Motor neuron (in vitro differentiated cells): Measurements from ENCODE around the gene TMEM245. TPM values are rescaled to one million over a fixed set of nuclear protein-coding genes. Genes with fewer than 3 reads are reported as not detected.
"Not testable (repeated sequence)": the region's sequence is repeated elsewhere in the genome, so short reads cannot be mapped to it uniquely, and the experiment has no call there.

Experiments
- ATAC-seq, 8 experiments: fragments of 200-7000 bp; cut with Tn5 transposase; replicated peaks in 6 of 8; 2 replicates each; pipeline ENCODE4 v1.8.0; 2021; ENCODE audit warnings: mild to moderate bottlenecking in 8 of 8, moderate library complexity in 8 of 8
- H3K27ac ChIP-seq, 2 donors: fragments of 250-450 bp; sonication (Bioruptor Pico); 2 replicates each; pipeline ENCODE4 v1.9.0; 2021; ENCODE audit warnings: antibody characterized with exemption in 2 of 2, mild to moderate bottlenecking in 2 of 2, moderate library complexity in 1 of 2
- H3K4me1 ChIP-seq, 2 donors: fragments of 250-450 bp; sonication (Bioruptor Pico); replicated peaks in 1 of 2; 2 replicates each; pipeline ENCODE4 v1.6.1; 2021; ENCODE audit warnings: antibody characterized with exemption in 2 of 2, mild to moderate bottlenecking in 2 of 2, moderate library complexity in 1 of 2
- H3K4me3 ChIP-seq, 5 donors: fragments of 250-450 bp; sonication (Bioruptor Pico); 2 replicates each; pipeline ENCODE4 v1.9.0; 2021; ENCODE audit warnings: antibody characterized with exemption in 5 of 5, mild to moderate bottlenecking in 5 of 5, moderate library complexity in 4 of 5
- WGBS, 10 experiments: fragments of 450-650 bp; shearing (Covaris generic); methylation state at CpG; one replicate each; pipeline ENCODE4 v1.0.0; 2022; 5-methylcytosine and 5-hydroxymethylcytosine counted together
- in situ Hi-C, 9 experiments: fragments of 400-800 bp; cut with MboI; loops; one replicate each; pipeline ENCODE4 v1.15.0; 2021; ENCODE audit warnings: low sequenced_read_pairs in 9 of 9, low pct_unique_long_range_greater_than_20kb in 2 of 9; ENCODE audit not compliant: unreplicated experiment in 9 of 9
- total RNA-seq, 8 experiments: library from RNA; unstranded; fragments of 300-600 nt; gene quantifications; 2 replicates each; pipeline versions ENCODE4 v1.2.3 to v1.2.4, GENCODE V29; 2022

Gene TMEM245
- total RNA-seq, 8 experiments from 2014 or later, result 18.1 to 53.1 (median 30.7) TPM

GRCh38 chr9:109150925-109151545 lies 31.3 kb upstream of the TMEM245 start:
- WGBS, 10 experiments, result 68 to 100% (median 92%) methylated on average over 1 to 3 of the region's 3 CpGs; no CpG with 5 or more reads in 6 of the 10 experiments
- no peak overlapping the region for H3K4me3 ChIP-seq
- H3K27ac ChIP-seq, result no peak overlapping the region
- in situ Hi-C loops, result no loop called here
- no peaks in the 10 kb centered on the region for H3K4me1 ChIP-seq
- ATAC-seq, result no peak

DNA sequence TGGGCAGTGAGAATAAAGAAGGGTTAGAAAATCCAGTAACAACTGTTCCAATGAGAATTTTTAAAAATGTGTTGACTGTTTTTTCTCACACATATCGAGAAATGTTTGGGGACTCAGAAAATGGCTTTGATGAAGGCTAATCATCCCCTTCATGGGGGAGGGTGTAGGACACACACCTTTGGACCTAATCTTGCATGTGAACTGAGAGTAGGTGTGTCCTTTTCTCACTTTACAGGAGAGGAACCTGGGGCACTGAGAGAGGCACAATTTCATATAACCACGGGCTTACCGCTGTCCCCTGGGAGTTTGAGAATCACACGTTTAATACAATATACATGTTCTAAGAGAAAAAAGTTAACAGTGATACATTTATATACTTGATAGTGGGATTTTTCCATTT lies 30.0 kb upstream of the TMEM245 start:
- in situ Hi-C loops, result no loop called here
- ATAC-seq, result no peak
- H3K4me3 ChIP-seq, result no peak overlapping the region
- no peaks in the 10 kb centered on the region for H3K4me1 ChIP-seq
- no peak overlapping the region for H3K27ac ChIP-seq
- 33 to 100% (median 77%) methylated on average over 1 to 4 of the region's 4 CpGs for WGBS, 10 experiments

DNA sequence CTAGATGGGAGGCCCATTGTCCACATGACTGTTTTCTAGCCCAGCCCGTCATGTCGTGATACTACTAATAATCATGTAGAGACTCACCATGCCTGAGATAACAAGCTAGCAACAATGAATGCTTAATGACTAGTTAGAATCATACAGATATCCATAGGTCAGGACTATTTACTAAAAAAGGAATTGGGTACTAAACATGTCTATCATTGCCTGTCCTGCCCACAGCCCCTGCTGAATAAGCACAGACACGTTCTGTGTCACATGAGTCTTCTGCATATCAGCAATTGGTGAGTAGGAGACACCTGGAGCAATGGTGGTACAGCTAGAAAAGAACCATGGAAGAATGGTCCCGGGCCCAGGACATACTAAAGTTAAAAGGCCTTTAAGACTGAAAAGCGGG lies 29.3 kb upstream of the TMEM245 start:
- in situ Hi-C loops, result no loop called here
- no peak overlapping the region for H3K27ac ChIP-seq
- H3K4me3 ChIP-seq, result no peak overlapping the region
- no peaks in the 10 kb centered on the region for H3K4me1 ChIP-seq
- no peak for ATAC-seq
- 20 to 100% (median 86%) methylated on average over 1 to 5 of the region's 5 CpGs; no CpG with 5 or more reads in 2 of the 10 experiments for WGBS, 10 experiments

DNA sequence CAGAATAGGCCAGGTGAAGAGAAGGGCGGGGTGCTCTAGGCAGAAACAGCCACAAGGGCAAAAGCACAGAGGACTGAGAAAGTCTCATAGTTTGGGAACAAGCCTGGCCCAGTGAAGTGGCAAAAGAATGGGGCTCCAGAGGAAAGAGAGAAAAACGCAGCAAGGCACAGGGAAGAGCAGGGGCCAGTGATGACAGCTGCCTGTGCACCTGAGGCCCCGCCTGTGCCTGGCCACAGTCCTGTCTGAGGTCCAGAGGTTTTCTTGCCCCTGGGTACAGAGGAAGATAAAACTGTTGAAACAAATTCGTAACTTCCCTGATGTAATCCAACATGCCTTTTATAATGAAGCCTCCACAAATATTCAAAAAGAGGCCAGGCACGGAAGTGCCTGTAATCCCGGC lies 25.3 kb upstream of the TMEM245 start:
- no peak for ATAC-seq
- in situ Hi-C loops, result no loop called here
- no peak overlapping the region for H3K27ac ChIP-seq
- no peak overlapping the region for H3K4me3 ChIP-seq
- no peaks in the 10 kb centered on the region for H3K4me1 ChIP-seq
- 0 to 100% (median 93%) methylated on average over 1 to 5 of the region's 6 CpGs; no CpG with 5 or more reads in 3 of the 10 experiments for WGBS, 10 experiments

GRCh38 chr9:109143881-109144562 lies 24.3 kb upstream of the TMEM245 start:
- 0 to 100% (median 74%) methylated on average over 1 to 5 of the region's 5 CpGs; no CpG with 5 or more reads in 2 of the 10 experiments for WGBS, 10 experiments
- peak in 3 of 8 experiments; percentile 81 to 97 (median 96) for ATAC-seq
- in situ Hi-C loops, result no loop called here

DNA sequence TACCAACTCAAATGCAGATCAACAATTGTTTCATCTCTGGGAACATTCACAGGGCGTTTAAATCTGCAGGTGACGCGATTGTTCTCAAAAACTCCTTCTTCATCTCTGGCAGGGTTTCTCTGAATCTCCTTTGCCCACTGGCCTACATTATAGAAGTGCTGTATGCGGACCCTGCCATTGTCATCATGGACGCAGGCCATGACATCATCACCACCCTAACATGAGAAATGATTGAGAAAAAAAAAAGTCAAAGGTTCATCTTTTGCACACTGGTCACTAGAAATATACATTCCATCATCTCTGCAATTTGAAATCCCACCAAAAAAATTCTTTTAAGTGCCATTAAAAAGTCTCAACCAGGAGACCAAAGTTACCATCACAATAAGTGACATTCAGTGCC lies 21.6 kb upstream of the TMEM245 start:
- WGBS, 10 experiments, result 59 to 100% (median 97%) methylated on average over 2 to 5 of the region's 5 CpGs; no CpG with 5 or more reads in 3 of the 10 experiments
- no peak overlapping the region for H3K4me3 ChIP-seq
- H3K4me1 ChIP-seq, result no peaks in the 10 kb centered on the region
- no peak overlapping the region for H3K27ac ChIP-seq
- no peak for ATAC-seq
- in situ Hi-C loops, result no loop called here

More at GRCh38 chr9:109143881-109144562, 24.3 kb upstream of the TMEM245 start:
- Histone ChIP-seq H3K4me1 (no peaks in the 10 kb centered on the region), H3K4me3 (no peak overlapping the region), H3K27ac (no peak overlapping the region)

GRCh38 chr9:109139851-109140250 lies 20.1 kb upstream of the TMEM245 start:
- in situ Hi-C loops, result no loop called here
- H3K4me1 ChIP-seq, result no peaks in the 10 kb centered on the region
- no peak for ATAC-seq
- no peak overlapping the region for H3K4me3 ChIP-seq
- 80 to 100% (median 87%) methylated on average over 1 of the region's 1 CpG; no CpG with 5 or more reads in 6 of the 10 experiments for WGBS, 10 experiments
- H3K27ac ChIP-seq, result no peak overlapping the region

DNA sequence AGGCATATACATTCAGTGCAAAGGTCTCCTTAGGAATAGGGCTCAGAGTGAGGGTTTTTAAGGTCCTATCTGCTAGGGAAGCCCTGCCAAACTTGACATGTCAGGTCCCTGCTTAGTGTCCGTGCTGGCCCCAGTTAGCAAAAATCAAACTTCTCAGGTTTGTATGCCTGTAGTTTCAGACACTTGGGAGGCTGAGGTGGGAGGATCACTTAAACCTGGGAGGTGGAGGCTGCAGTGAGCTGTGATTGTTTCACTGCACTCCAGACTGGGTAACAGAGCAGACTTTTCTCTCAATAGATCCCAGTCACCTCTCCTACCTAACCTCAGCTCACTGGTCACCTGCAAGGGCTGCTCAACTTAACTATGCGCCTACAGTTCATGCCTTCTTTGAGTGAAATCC lies 18.7 kb upstream of the TMEM245 start:
- Histone ChIP-seq H3K4me1 (no peaks in the 10 kb centered on the region), H3K27ac (no peak overlapping the region), H3K4me3 (no peak overlapping the region)
- in situ Hi-C loops, result no loop called here
- WGBS, 10 experiments, result 0 to 100% (median 76%) methylated on average over 1 to 2 of the region's 2 CpGs; no CpG with 5 or more reads in 4 of the 10 experiments
- ATAC-seq, result no peak

DNA sequence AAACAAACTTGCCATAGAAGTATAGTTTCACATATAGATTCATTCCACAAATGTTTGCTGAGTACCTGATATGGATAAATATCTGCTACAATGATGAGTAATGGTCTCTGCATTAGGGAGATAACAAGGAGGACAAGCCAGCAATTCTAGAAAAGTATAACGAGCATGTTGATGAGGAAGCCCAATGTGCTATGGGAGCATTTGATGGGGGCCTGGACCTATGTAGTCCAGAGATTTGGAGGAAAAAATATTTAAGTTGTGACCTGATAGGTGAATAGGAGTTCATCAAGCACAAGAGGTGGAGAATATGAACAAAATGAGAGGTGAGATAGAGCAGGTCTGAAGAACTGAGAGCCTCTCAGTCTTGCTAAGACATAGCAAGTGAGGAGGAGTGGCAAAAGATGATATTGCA lies 14.4 kb upstream of the TMEM245 start:
- in situ Hi-C loops, result no loop called here
- no peak for ATAC-seq
- Histone ChIP-seq H3K4me3 (no peak overlapping the region), H3K27ac (no peak overlapping the region), H3K4me1 (no peaks in the 10 kb centered on the region)
- 70 to 100% (median 95%) methylated on average over 1 of the region's 1 CpG; no CpG with 5 or more reads in 2 of the 10 experiments for WGBS, 10 experiments

DNA sequence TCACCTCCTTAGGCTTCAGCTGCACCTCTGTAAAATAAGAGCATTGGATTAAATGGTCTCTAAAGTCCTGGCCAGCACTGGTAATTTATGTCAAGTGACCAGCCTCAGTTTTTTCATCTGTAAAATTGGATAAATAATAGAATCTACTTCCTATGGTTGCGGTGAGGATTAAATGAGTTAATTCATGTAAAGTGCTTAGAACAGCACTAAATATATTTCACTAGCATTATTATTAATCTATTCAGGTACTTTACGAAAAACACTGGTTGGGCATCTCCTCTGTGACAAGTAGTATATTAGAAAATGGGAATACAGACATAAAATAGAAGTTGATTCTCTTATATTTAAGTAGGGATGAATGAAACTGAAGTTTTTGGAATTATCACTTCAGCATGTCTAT lies 13.8 kb upstream of the TMEM245 start:
- 67 to 100% (median 79%) methylated on average over 1 to 2 of the region's 2 CpGs; no CpG with 5 or more reads in 1 of the 10 experiments for WGBS, 10 experiments
- in situ Hi-C loops, result no loop called here
- no peak overlapping the region for H3K4me3 ChIP-seq
- no peak for ATAC-seq
- no peak overlapping the region for H3K27ac ChIP-seq
- H3K4me1 ChIP-seq, result no peaks in the 10 kb centered on the region

- WGBS, 10 experiments, result 39 to 100% (median 80%) methylated on average over 1 to 2 of the region's 2 CpGs; no CpG with 5 or more reads in 2 of the 10 experiments
Measured at GRCh38 chr9:109132567-109133021, 12.8 kb upstream of the TMEM245 start.

DNA sequence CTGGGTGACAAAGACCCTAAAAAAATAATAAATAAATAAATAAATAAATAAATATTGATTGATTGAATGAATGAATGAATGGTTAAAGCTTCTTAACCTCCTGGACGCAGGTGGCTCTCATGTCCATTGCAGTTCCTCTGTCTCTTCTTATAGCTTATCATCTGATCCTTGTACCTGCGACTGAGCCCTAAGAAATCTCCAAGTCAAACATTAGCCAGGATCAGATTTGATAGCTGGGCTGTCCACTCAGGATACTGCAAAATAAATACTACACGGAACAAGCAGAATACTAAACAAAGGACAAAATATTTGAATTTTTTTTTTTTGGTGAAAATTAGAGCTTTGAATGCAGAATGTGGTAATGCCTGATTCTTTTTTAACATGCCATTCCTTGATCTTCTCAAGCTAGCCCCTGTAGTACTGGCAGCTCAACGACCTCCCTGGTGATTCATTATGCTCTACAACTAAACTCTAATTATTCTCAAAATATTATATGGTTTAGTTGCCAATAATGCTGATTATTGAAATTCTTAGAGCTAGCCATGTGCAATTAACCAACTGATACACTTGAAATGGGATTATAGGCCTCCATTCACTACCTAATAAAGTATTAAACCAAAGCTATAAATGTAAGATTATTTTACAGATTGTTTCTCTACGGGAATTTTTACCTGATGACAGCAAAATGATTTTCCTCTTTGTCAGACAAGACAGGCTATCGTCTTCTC lies 9.9 kb upstream of the TMEM245 start:
- H3K4me3 ChIP-seq, result no peak overlapping the region
- ATAC-seq, result no peak
- 48 to 90% (median 73%) methylated on average over 2 to 6 of the region's 6 CpGs for WGBS, 10 experiments
- H3K4me1 ChIP-seq, result no peaks in the 10 kb centered on the region
- no peak overlapping the region for H3K27ac ChIP-seq
- in situ Hi-C loops, result no loop called here

More at GRCh38 chr9:109132567-109133021, 12.8 kb upstream of the TMEM245 start:
- in situ Hi-C loops, result no loop called here
- Histone ChIP-seq H3K4me3 (no peak overlapping the region), H3K27ac (no peak overlapping the region), H3K4me1 (no peaks in the 10 kb centered on the region)
- no peak for ATAC-seq

- H3K4me3 ChIP-seq, H3K27ac ChIP-seq, in situ Hi-C loops, ATAC-seq, H3K4me1 ChIP-seq: not testable (repeated sequence)
- 65 to 100% (median 84%) methylated on average over 1 to 4 of the region's 4 CpGs; no CpG with 5 or more reads in 4 of the 10 experiments for WGBS, 10 experiments
Measured at GRCh38 chr9:109126671-109127070, 6.9 kb upstream of the TMEM245 start.
